HG02870 (cell line): ENCODE measurements around the gene ZFX.

Experiments
- ATAC-seq: cut with Tn5 transposase; IDR thresholded peaks from one replicate; pipeline ENCODE4 v1.9.1; 2021; ENCODE audit warnings: mild to moderate bottlenecking, moderate library complexity; ENCODE audit not compliant: unreplicated experiment

The ZFX gene

GRCh38 chrX:24232796-24233195, 83.3 kb downstream of the ZFX start:
- no peak for ATAC-seq

- peak; percentile 50 for ATAC-seq
These were observed 85.7 kb downstream of the ZFX start for GRCh38 chrX:24235084-24235710.

GRCh38 chrX:24241822-24242648, 92.5 kb downstream of the ZFX start:
- peak; percentile 22 for ATAC-seq

GRCh38 chrX:24242649-24243175, 93.2 kb downstream of the ZFX start:
- ATAC-seq, result peak; percentile 95

GRCh38 chrX:24243188-24243587, 93.7 kb downstream of the ZFX start:
- peak; percentile 3 for ATAC-seq

GRCh38 chrX:24243692-24244091, 94.2 kb downstream of the ZFX start:
- no peak for ATAC-seq

- no peak for ATAC-seq
These were observed 95.7 kb downstream of the ZFX start for GRCh38 chrX:24245202-24245601.

- ATAC-seq, result no peak
These were observed 98.5 kb downstream of the ZFX start for GRCh38 chrX:24248042-24248441.

- no peak for ATAC-seq
These were observed 103.5 kb downstream of the ZFX start for GRCh38 chrX:24253030-24253429.

GRCh38 chrX:24253469-24253868, 103.9 kb downstream of the ZFX start:
- ATAC-seq, result no peak

- no peak for ATAC-seq
These were observed 107.5 kb downstream of the ZFX start for GRCh38 chrX:24257011-24257410.

GRCh38 chrX:24259544-24260240, 110.2 kb downstream of the ZFX start:
- peak; percentile 54 for ATAC-seq

- no peak for ATAC-seq
These were observed 111.5 kb downstream of the ZFX start for GRCh38 chrX:24260842-24261550.

- ATAC-seq, result no peak
These were observed 112.8 kb downstream of the ZFX start for GRCh38 chrX:24262309-24262708.

GRCh38 chrX:24264383-24264782, 114.9 kb downstream of the ZFX start:
- no peak for ATAC-seq
